OCI-LY3 (cell line): Measurements from ENCODE around the gene PCED1A.

ENCODE experiments used
- CTCF ChIP-seq: fragments of 200-600, 300-600 bp; sonication (generic); IDR thresholded peaks from 2 replicates; pipeline ENCODE4 v1.5.1; 2014; ENCODE audit warnings: antibody characterized with exemption, low read length, low read depth
- EZH2phosphoT487 ChIP-seq: fragments of 200-600 bp; shearing (Covaris generic); IDR thresholded peaks from 2 replicates; pipeline ENCODE4 v1.6.1; 2018; ENCODE audit warnings: antibody characterized with exemption, mixed run types, low read depth

GRCh38 chr20:2851086-2851485 lies 10.6 kb upstream of the PCED1A start:
- no peak for TF ChIP-seq CTCF
- TF ChIP-seq EZH2phosphoT487, result no peak
